NCI-H774 (cell line): Measurements from ENCODE around the gene UBE2G2.

ENCODE experiments used
- DNase-seq: peaks from one replicate; lab custom pipeline; 2025; lab: John Stamatoyannopoulos, UW

UBE2G2 gene

DNA sequence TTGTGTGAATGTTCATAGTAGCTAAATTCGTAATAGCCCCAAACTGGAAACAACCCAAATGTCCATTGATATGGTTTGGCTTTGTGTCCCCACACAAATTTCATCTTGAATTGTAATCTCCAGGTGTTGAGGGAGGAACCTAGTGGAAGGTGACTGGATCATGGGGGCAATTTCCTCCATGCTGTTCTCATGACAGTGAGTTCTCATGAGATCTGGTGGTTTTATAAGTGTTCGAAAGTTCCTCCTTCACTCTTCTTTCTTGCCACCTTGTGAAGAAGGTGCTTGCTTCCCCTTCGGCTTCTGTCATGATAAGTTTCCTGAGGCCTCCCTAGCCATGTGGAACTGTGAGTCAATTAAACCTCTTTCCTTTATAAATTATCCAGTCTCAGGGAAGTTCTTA is 11.3 kb downstream of the UBE2G2 start:
- no peak for DNase-seq

GRCh38 chr21:44789880-44790279 is 11.7 kb downstream of the UBE2G2 start:
- no peak for DNase-seq

DNA sequence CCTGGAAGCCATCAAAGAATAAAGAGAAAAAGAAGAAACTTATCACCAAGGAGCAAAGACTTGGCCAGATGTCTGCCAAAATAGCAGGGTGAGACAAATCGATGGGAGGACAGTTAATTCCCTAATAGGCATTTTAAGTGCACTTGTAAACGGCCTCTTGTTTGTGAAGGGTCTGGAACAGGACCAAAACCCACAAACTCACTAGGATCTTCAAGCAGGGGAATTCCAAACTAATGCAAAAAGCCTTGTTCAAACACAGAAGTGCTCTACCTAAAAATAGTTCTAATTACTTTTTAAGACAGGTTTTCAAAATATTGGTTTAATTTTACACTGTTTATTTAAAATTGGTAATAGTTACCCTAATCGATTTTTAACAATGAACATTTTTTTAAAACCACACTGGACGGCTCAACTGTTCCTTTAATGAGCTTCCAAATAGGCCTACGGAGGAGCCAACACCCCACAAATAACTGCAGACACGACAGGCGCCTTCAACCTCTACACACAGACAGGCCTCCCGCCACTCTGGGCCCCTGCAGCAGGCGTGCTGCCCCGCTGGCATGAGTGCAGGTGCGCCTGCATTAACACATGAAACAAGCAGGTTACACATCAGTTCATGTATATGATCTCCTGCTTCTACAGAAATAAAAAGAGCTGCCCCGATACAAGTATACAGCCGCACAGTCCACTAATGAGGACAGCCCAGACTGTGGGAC is 15.8 kb downstream of the UBE2G2 start:
- DNase-seq = peak; percentile 1

- DNase-seq = no peak
Observed at GRCh38 chr21:44784810-44785209, 16.8 kb downstream of the UBE2G2 start.

GRCh38 chr21:44783020-44783696 is 18.5 kb downstream of the UBE2G2 start:
- DNase-seq = no peak

DNA sequence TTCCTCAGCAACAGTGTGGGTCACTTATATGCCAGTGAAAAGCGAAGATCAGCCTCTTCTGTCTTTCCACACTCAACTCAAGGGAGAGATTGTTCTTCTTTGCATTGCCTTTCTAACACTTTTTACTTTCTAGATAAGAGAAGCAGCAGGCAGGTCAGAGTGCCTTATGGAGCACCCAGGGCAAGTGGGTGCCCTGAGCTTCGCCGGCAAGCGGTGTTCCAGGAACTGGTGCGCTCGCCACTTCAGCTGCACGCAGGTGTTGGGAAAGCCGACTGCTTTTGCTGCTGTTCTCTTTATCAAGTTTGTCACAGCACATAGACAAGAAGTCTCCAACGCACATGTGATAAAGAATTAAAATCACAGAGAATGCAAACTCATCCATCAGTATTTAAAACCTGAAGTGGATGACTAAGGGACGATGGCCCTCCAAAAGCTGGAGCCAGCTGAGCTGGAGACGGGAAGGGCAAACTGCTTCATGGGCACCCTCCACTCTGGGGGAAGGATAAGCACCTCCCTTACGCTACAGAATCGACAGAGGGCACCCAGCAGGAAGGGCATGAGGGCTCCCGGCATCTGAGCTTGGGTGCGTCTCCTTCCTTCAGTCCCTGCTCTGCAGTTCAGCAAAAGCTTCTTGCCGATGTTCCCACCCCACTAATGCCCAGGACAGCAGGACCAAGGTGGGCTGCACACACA is 20.7 kb downstream of the UBE2G2 start:
- no peak for DNase-seq

DNA sequence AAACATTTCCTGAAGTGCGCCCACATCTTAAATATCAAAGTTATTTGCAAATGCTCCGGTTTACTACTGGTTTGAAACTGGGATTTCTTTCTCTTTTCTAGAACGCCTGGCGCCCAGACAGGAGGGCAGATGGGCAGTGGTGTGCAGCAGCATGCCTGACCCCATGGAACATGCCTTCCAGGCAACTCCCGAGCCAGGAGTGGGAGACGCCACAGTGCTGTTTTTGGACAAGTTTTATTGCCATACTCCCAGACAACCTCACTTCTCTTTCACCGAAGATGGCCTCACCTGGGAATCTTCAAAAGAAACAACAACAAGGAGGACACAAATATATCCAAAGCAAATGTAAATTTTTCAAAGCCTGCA is 21.5 kb downstream of the UBE2G2 start:
- no peak for DNase-seq

DNA sequence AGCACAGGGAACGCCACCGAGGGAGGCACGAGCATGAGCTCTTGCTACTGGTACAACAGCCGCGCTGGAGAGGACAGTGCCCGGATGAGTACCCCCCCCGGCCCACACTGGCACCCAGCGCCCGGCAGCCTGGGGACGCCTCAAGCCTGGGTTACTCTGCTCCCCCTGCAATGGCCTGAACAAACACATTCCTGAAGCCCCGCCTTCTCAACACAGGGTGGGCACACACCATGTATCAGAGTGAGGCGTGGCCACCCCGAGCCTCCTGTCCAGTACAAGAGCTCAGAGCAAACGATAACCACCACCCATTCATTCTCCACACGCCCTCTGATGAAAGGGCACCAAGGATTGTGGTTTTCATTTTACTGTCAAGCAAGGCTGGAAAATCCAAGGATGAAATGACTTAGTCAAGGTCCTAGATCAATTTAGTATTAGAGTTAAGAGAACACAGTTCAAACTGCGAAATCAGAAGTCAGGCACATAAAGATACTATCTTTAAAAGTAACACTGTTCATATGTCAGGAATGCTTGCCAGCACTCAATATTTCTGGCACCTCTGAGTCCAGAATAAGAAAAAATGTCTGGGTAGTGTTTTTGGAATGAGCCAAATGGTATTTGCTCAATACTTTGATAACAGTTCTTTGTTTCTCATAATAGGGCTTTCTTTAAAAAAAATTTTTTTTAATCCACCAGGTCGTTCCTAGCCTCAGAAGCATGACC is 22.0 kb downstream of the UBE2G2 start:
- no peak for DNase-seq

- DNase-seq = no peak
Observed at GRCh38 chr21:44778983-44779382, 22.6 kb downstream of the UBE2G2 start.

GRCh38 chr21:44778499-44778911 is 23.1 kb downstream of the UBE2G2 start:
- no peak for DNase-seq

- DNase-seq = no peak
Observed at GRCh38 chr21:44778094-44778493, 23.5 kb downstream of the UBE2G2 start.

GRCh38 chr21:44774972-44775371 is 26.6 kb downstream of the UBE2G2 start:
- no peak for DNase-seq

GRCh38 chr21:44773291-44773932 is 28.2 kb downstream of the UBE2G2 start:
- DNase-seq = peak; percentile 50

GRCh38 chr21:44771896-44772525 is 29.6 kb downstream of the UBE2G2 start:
- DNase-seq = no peak

DNA sequence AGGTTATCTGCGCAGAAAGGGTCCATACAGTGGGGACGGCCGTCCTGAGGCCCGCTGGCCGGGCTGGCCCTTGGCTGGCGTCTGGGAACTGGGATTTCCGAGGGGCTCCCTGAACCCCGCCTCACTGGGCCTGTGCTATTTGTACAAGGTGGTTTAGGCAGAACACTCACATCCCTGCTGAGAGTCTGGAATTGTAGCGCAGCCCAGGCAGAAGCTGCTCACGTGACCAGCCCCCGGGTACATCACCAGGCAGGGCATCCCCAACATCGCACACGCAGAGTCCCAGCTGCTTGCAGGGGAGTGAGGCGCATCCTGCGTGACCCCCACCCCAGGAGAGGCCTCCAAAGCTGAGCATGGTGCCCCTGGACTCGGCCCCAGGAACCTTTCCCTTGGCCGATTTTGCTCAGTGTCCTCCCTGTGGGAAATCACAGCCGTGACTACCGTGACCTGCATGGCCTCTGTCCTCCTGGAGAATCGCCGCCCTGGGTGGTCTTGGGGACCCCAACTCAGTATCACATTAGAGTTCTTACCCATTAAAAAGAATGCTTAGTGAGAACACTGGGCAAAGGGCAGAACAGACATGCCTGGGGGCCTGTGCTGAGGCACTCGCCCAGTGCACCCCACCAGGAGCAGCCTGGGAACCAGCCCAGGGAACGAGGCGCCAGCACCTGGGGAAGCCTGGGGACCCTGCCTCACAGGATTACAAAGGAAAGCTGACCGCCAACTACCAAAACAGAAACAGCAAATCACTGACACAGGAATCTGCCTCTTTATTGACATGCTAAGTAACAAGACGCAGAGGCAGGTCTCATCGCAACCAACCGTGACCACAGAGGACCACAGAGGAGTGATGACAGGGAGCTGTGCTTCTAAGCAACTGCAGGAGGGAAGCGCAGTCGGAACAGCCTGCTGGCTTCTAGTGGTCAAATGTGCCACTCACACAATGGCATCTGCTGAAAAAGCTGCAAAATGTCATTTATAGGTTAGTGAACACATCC is 33.5 kb downstream of the UBE2G2 start:
- DNase-seq = no peak

DNA sequence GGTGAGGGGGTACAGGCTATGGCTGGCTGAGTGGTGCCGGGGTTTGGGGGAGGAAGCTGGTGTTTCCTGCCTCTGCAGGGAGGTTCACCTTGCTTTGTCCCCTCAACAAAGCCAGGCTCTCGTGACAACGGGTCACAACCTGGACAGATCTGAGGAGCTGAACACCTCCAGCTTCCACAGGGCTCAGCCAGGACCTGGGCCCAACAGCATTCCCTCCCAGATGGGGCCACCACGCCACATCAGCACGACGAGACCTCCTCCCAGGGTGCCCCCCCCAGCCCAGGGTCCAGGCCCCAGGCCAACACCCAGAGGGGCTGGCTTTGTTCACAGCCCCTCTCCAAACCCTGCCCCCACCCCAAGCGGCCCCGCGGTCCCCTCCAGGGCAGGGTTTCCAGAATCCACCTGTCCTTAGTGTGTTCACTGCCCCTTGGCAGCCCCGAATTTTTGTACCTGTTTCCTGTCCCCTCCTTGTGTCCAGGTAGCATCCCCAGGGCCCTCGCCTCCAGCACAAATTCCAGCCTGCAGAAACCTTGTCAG is 34.7 kb downstream of the UBE2G2 start:
- no peak for DNase-seq

GRCh38 chr21:44766014-44766817 is 35.4 kb downstream of the UBE2G2 start:
- no peak for DNase-seq

- DNase-seq = no peak
Observed at GRCh38 chr21:44765231-44766013, 36.2 kb downstream of the UBE2G2 start.
